Measurements from ENCODE around the gene MAB21L2.

DNA sequence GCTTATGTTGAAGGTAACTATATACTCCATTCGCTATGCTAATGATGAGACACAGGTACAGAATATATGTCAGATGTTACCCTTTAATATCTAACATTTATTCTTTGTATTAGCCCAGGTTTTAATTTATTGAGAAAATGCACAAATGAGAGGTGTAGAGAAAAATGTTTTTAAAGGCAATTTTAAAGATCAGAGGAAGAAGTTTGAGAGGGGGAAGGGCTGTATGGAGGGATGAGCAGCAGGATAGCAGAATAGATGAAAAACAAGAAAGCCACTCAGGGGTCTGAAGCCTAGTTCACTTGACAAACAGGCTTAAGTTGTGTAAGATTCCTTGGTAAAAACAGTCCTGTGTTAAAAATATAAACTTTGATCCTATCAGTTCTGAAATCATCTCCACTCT, 3.7 kb downstream of the MAB21L2 start:
- TF ChIP-seq JUNB (CRISPR knock-in tag; IDR thresholded peaks at IDR 0.05; ENCODE audit: borderline replicate concordance) (no peak), RELA (CRISPR knock-in tag; IDR thresholded peaks at IDR 0.05) (no peak), ARHGAP35 (CRISPR knock-in tag; IDR thresholded peaks at IDR 0.05; ENCODE audit: borderline replicate concordance) (no peak), ZNF354B (CRISPR knock-in tag; IDR thresholded peaks at IDR 0.05) (no peak), HNF4A (CRISPR knock-in tag; IDR thresholded peaks at IDR 0.05) (no peak), SUZ12 (IDR thresholded peaks at IDR 0.05; ENCODE audit: low read depth, low read length) (no peak), CHD2 (IDR thresholded peaks at IDR 0.05; ENCODE audit: low read depth, low read length) (no peak)
- TF ChIP-seq, protein P1, sequence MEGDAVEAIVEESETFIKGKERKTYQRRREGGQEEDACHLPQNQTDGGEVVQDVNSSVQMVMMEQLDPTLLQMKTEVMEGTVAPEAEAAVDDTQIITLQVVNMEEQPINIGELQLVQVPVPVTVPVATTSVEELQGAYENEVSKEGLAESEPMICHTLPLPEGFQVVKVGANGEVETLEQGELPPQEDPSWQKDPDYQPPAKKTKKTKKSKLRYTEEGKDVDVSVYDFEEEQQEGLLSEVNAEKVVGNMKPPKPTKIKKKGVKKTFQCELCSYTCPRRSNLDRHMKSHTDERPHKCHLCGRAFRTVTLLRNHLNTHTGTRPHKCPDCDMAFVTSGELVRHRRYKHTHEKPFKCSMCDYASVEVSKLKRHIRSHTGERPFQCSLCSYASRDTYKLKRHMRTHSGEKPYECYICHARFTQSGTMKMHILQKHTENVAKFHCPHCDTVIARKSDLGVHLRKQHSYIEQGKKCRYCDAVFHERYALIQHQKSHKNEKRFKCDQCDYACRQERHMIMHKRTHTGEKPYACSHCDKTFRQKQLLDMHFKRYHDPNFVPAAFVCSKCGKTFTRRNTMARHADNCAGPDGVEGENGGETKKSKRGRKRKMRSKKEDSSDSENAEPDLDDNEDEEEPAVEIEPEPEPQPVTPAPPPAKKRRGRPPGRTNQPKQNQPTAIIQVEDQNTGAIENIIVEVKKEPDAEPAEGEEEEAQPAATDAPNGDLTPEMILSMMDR (CRISPR knock-in tag; IDR thresholded peaks at IDR 0.05), result no peak
- TF ChIP-seq, protein P2, sequence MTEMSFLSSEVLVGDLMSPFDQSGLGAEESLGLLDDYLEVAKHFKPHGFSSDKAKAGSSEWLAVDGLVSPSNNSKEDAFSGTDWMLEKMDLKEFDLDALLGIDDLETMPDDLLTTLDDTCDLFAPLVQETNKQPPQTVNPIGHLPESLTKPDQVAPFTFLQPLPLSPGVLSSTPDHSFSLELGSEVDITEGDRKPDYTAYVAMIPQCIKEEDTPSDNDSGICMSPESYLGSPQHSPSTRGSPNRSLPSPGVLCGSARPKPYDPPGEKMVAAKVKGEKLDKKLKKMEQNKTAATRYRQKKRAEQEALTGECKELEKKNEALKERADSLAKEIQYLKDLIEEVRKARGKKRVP (CRISPR knock-in tag; IDR thresholded peaks at IDR 0.05), result no peak
- TF ChIP-seq, protein P3, sequence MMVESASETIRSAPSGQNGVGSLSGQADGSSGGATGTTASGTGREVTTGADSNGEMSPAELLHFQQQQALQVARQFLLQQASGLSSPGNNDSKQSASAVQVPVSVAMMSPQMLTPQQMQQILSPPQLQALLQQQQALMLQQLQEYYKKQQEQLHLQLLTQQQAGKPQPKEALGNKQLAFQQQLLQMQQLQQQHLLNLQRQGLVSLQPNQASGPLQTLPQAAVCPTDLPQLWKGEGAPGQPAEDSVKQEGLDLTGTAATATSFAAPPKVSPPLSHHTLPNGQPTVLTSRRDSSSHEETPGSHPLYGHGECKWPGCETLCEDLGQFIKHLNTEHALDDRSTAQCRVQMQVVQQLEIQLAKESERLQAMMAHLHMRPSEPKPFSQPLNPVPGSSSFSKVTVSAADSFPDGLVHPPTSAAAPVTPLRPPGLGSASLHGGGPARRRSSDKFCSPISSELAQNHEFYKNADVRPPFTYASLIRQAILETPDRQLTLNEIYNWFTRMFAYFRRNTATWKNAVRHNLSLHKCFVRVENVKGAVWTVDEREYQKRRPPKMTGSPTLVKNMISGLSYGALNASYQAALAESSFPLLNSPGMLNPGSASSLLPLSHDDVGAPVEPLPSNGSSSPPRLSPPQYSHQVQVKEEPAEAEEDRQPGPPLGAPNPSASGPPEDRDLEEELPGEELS (CRISPR knock-in tag; IDR thresholded peaks at IDR 0.05), result no peak

Measured in HepG2 (cell line).